Heart left ventricle (tissue), 16 donors: ENCODE results near the gene PYGM. TPM values are rescaled to one million over a fixed set of nuclear protein-coding genes. Genes with fewer than 3 reads are reported as not detected.
A peak's percentile ranks its signal among the peaks of the same experiment; 100 is the strongest.

Source experiments
- ATAC-seq, 4 donors: fragments of 200-7000 bp; cut with Tn5 transposase; one replicate each; pipeline ENCODE4 v1.9.1; 2020 to 2022; ENCODE audit warnings: moderate library complexity in 4 of 4, mild to moderate bottlenecking in 3 of 4, moderate number of reproducible peaks in 1 of 4
- DNase-seq, 5 donors: peaks; one replicate each; pipeline ENCODE4 v3.0.0-alpha.2; 2020
- H3K27ac ChIP-seq, 12 donors: fragments of 200-600 bp; sonication (generic) in 4 of 12; one replicate each; pipeline versions ENCODE4 v1.5.0 to v1.8.0; 2016 to 2022; ENCODE audit warnings: mild to moderate bottlenecking in 2 of 12
- H3K27me3 ChIP-seq, 9 donors: fragments of 200-600 bp; sonication (generic) in 2 of 9; one replicate each; pipeline versions ENCODE4 v1.5.1 to v1.8.0; 2016 to 2022; ENCODE audit warnings: mild to moderate bottlenecking in 3 of 9
- H3K36me3 ChIP-seq, 9 donors: fragments of 200-600 bp; sonication (generic) in 2 of 9; one replicate each; pipeline versions ENCODE4 v1.5.0 to v1.8.0; 2018 to 2022; ENCODE audit warnings: mild to moderate bottlenecking in 2 of 9
- H3K4me1 ChIP-seq, 12 donors: fragments of 200-600 bp; sonication (generic) in 4 of 12; one replicate each; pipeline versions ENCODE4 v1.5.0 to v1.8.0; 2016 to 2022; ENCODE audit warnings: mild to moderate bottlenecking in 3 of 12
- H3K4me3 ChIP-seq, 12 donors: fragments of 200-600 bp; sonication (generic) in 4 of 12; one replicate each; pipeline versions ENCODE4 v1.5.0 to v1.8.0; 2017 to 2022; ENCODE audit warnings: mild to moderate bottlenecking in 9 of 12, moderate library complexity in 4 of 12
- H3K9me3 ChIP-seq, 12 donors: fragments of 200-600 bp; sonication (generic) in 4 of 12; one replicate each; pipeline versions ENCODE4 v1.5.0 to v1.8.0; 2016 to 2022; ENCODE audit warnings: mild to moderate bottlenecking in 1 of 12
- POLR2A ChIP-seq, 2 donors: fragments of 450-650 bp; IDR thresholded peaks; one replicate each; pipeline ENCODE4 v1.6.1; 2017; ENCODE audit warnings: antibody characterized with exemption in 2 of 2, mild to moderate bottlenecking in 2 of 2, moderate library complexity in 2 of 2
- WGBS, 4 donors: extraction: QIAGEN DNeasy Blood & Tissue Kit in 2 of 4; methylation state at CpG; one replicate each; pipeline versions ENCODE4 v1.1.5 to v1.1.7; 2013 to 2018; 5-methylcytosine and 5-hydroxymethylcytosine counted together
- intact Hi-C, 10 donors: fragments of 100-400 bp; cut with DNase I; formaldehyde crosslinking; loops; one replicate each; pipeline versions ENCODE4 v1.11.1 to v1.14.2; 2022
- polyA plus RNA-seq, 2 donors: library from polyadenylated mRNA; stranded (reverse); fragments of 200-250 nt; gene quantifications; one replicate each; pipeline ENCODE4 v1.2.3, GENCODE V29; 2013
- total RNA-seq, 9 donors: library from RNA; depleted of rRNA in 2 of 9; stranded (reverse); fragments of >200 nt in 2 of 9; fragmentation: NEBNext Ultra II Directional in 3 of 9; extraction: Animal tissue kit (Norgen Biotek cat#: 25700) in 3 of 9; gene quantifications; one replicate each; pipeline versions ENCODE4 v1.1.0 to v1.2.4, GENCODE V29; 2016 to 2023
- TF ChIP-seq, protein P1 (sequence below), 12 donors: fragments of 200-600 bp; sonication (generic) in 4 of 12; IDR thresholded peaks; one replicate each; pipeline versions ENCODE4 v1.5.0 to v1.8.0; 2018 to 2022; ENCODE audit warnings: antibody characterized with exemption in 12 of 12, mild to moderate bottlenecking in 5 of 12
- donor health status: ischemic (EF 13 %, LVEDD 7.1; RV severe dilation, severe dysfunction).
- donor health status: healthy with polysubstance abuse.
- donor health status: DM: no; HTN: yes; CAD: no.
- donor health status: DM: no; HTN: no; CAD: no.
- donor health status: ischemic (EF 25% LVEDD 6.9; RV normal size, moderate dysfunction).
- donor health status: ischemic (EF 25% LVEDD 5.7; RV mildly dilated, moderate dysfunction).
- donor health status: healthy.
- donor health status: DM: yes; HTN: yes; CAD: no.
- donor health status: ischemic (EF 35%, LVEDD 5.7; RV mildly dilated, moderate dysfunction).
- donor health status: nonischemic (EF 11% LVEDD 7.7; RV severe dilation, severe dysfunction).
- donor health status: DM: yes; HTN: yes; CAD: no.
- donor health status: PGD.
- donor health status: ischemic (EF 29% LVEDD 5.4; RV normal size, mild dysfunction).
- donor health status: nonischemic (EF 23%, LVEDD 6.1; RV moderate dilation, normal function).

The PYGM gene
- total and polyA plus RNA-seq, 11 donors: 10.3 to 167 (median 80.2) TPM

DNA sequence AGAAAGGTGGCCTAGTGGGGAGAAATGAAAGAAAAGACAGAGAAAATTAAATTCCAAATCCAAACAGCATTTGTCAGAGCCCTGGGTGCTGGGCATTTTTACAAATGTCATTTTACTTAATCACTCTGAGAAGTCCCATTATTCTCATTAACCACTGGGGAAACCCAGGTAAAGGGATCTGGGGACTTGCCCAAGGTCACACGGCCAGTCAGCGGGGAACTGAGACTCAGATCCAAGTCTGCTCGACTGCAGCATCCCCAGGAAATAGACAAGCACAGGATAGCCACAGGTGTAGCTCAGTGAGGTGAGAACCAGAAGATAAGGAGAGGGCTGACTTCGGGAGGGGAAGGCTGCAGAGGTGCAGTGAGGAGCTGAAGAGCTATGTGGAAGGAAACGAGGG is 44.7 kb downstream of the PYGM start:
- H3K27me3 ChIP-seq: peaks cover 44 to 96% (median 84%) of the 10 kb centered on the region in 9 donors
- H3K9me3 ChIP-seq: no peaks in the 10 kb centered on the region
- intact Hi-C loops: no loop called here
- no peak overlapping the region for H3K4me3 ChIP-seq
- WGBS, 4 donors: 52 to 61% (median 56%) methylated on average over 5 of the region's 5 CpGs
- DNase-seq (peak in 1 of 5 donors; percentile 17), ATAC-seq (no peak)
- no peak overlapping the region for H3K27ac ChIP-seq
- TF ChIP-seq, protein P1, sequence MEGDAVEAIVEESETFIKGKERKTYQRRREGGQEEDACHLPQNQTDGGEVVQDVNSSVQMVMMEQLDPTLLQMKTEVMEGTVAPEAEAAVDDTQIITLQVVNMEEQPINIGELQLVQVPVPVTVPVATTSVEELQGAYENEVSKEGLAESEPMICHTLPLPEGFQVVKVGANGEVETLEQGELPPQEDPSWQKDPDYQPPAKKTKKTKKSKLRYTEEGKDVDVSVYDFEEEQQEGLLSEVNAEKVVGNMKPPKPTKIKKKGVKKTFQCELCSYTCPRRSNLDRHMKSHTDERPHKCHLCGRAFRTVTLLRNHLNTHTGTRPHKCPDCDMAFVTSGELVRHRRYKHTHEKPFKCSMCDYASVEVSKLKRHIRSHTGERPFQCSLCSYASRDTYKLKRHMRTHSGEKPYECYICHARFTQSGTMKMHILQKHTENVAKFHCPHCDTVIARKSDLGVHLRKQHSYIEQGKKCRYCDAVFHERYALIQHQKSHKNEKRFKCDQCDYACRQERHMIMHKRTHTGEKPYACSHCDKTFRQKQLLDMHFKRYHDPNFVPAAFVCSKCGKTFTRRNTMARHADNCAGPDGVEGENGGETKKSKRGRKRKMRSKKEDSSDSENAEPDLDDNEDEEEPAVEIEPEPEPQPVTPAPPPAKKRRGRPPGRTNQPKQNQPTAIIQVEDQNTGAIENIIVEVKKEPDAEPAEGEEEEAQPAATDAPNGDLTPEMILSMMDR (IDR thresholded peaks at IDR 0.05): no peak
- TF ChIP-seq POLR2A (IDR thresholded peaks at IDR 0.05): no peak
- no peaks in the 10 kb centered on the region for H3K36me3 ChIP-seq
- H3K4me1 ChIP-seq: peaks cover 0 to 22% (median 0%) of the 10 kb centered on the region in 12 donors

DNA sequence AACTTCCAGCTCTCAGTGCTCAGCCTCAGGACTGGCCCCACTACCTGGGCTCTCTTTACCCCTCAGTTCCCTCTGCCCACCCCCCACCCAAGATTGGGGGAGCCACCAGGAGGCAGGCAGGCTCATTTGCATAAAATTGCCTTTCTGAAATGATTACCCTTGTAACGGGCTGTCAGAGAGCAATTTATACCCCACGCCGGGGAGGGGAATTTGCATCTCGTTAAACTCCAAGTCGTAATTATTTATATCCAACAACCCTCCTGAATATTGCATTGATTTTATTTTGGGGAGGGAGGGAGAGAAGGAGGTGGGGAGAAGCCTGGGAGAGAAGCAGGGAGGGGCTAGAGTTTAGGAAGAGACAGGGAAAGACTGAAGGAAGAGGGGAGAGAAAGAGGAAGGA is 45.1 kb downstream of the PYGM start:
- Histone ChIP-seq H3K9me3 (no peaks in the 10 kb centered on the region), H3K36me3 (no peaks in the 10 kb centered on the region), H3K4me3 (no peak overlapping the region), H3K4me1 (peaks cover 0 to 22% (median 0%) of the 10 kb centered on the region in 12 donors), H3K27ac (no peak overlapping the region), H3K27me3 (peaks cover 44 to 98% (median 86%) of the 10 kb centered on the region in 9 donors)
- no peak for DNase-seq
- WGBS, 4 donors: 53 to 59% (median 58%) methylated on average over 5 of the region's 5 CpGs
- intact Hi-C loops: no loop called here
- TF ChIP-seq, protein P1 (IDR thresholded peaks at IDR 0.05): no peak
- TF ChIP-seq POLR2A (IDR thresholded peaks at IDR 0.05): no peak
- no peak for ATAC-seq

DNA sequence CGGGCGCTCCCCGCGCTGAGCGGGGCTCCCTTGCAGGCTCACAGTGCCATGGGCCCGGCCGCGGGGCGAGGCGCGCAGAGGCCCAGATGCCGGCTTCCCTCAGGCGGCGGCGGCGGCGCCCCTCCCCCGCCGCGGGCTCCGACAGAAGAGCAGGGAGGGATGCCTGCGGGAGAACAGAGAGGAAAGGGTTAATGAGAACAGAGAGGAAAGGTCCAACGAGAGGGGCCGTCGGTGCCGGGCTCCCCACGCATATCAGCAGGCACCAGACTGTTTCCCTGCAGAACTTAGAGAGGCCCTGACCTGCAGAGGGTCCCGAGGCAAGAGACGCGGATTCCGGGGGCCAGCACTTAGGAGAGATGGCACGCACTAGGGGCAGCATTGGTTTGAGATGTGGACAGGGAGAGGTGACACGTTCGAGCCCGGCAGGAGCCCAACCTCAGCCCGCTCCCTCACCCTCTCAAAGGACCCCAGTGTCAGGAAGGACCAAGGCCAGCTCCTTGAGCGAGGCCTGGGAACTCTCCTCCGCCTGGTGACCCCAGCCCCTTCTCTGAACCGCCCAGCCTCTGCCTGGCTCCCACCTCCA is 45.9 kb downstream of the PYGM start:
- ATAC-seq (no peak), DNase-seq (no peak)
- no peak for TF ChIP-seq POLR2A (IDR thresholded peaks at IDR 0.05)
- TF ChIP-seq, protein P1 (IDR thresholded peaks at IDR 0.05): no peak
- Histone ChIP-seq H3K27me3 (peaks cover 46 to 98% (median 89%) of the 10 kb centered on the region in 9 donors), H3K4me1 (peaks cover 0 to 22% (median 0%) of the 10 kb centered on the region in 12 donors), H3K27ac (no peak overlapping the region), H3K9me3 (no peaks in the 10 kb centered on the region), H3K4me3 (peak overlapping the region in 1 of 12 donors; percentile 34), H3K36me3 (no peaks in the 10 kb centered on the region)
- 3 to 7% (median 6%) methylated on average over 20 to 39 of the region's 39 CpGs for WGBS, 4 donors
- intact Hi-C loops: no loop called here

DNA sequence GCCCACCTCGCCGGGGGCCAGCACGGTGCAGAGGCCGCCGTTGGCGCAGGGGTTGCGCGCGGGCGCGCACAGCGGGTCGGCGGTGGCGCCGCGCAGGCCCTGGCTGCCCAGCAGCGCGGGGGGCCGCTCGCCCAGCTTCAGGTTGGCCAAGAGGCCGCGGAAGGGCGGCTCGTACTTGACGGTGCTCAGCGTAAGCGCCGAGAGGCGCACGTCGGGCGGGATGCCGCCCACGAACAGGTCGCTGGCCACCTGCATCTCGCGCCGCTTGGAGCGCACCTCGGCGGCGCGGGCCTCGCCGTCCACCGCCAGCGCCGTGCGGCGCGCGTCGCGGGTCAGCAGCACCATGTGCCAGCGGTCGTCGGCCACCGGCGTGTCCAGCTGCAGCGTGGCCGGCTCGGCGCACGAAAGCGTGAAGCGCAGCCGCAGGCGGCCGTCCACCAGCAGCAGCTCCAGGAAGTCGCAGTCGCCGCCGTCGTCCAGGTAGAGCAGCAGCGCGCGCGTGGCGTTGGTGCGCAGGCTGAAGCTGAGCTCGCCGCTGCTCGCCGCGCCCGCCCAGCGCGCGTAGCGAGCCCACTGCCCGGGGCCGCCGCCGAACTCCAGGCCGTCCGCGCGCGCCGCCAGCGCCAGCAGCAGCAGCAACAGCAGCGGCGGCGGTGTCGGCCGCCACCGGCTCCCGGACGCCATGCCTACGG is 46.6 kb downstream of the PYGM start:
- H3K9me3 ChIP-seq: no peaks in the 10 kb centered on the region
- peak overlapping the region in 2 of 12 donors; percentile 17 to 34 for H3K4me3 ChIP-seq
- no peaks in the 10 kb centered on the region for H3K36me3 ChIP-seq
- intact Hi-C loops: no loop called here
- ATAC-seq (peak in 2 of 4 donors; percentile 33 to 66), DNase-seq (peak in 1 of 5 donors; percentile 62)
- WGBS, 4 donors: 1 to 6% (median 2%) methylated on average over 16 to 111 of the region's 111 CpGs
- peaks cover 46 to 98% (median 89%) of the 10 kb centered on the region in 9 donors for H3K27me3 ChIP-seq
- peaks cover 0 to 22% (median 0%) of the 10 kb centered on the region in 12 donors for H3K4me1 ChIP-seq
- no peak overlapping the region for H3K27ac ChIP-seq
- TF ChIP-seq POLR2A (IDR thresholded peaks at IDR 0.05): no peak
- TF ChIP-seq, protein P1 (IDR thresholded peaks at IDR 0.05): no peak
